ENCODE results near the gene TRPC4AP.

The TRPC4AP gene

GRCh38 chr20:35012227-35013069 is 80.2 kb downstream of the TRPC4AP start:
- TF ChIP-seq CTCF (IDR thresholded peaks at IDR 0.05; ENCODE audit: control insufficient read depth, insufficient read depth, low read depth, low read length, missing control alignments): no peak
- DNase-seq (ENCODE audit: low read depth): no peak
- H3K4me3 ChIP-seq (ENCODE audit: control insufficient read depth, low read depth, low read length): no peak overlapping the region

GRCh38 chr20:35011589-35012226 is 80.9 kb downstream of the TRPC4AP start:
- no peak overlapping the region for H3K4me3 ChIP-seq (ENCODE audit: control insufficient read depth, low read depth, low read length)
- DNase-seq (ENCODE audit: low read depth): no peak
- TF ChIP-seq CTCF (IDR thresholded peaks at IDR 0.05; ENCODE audit: control insufficient read depth, insufficient read depth, low read depth, low read length, missing control alignments): no peak

- DNase-seq (ENCODE audit: low read depth): no peak
- H3K4me3 ChIP-seq (ENCODE audit: control insufficient read depth, low read depth, low read length): no peak overlapping the region
- no peak for TF ChIP-seq CTCF (IDR thresholded peaks at IDR 0.05; ENCODE audit: control insufficient read depth, insufficient read depth, low read depth, low read length, missing control alignments)
Observed at GRCh38 chr20:35010405-35011192, 82.0 kb downstream of the TRPC4AP start.

DNA sequence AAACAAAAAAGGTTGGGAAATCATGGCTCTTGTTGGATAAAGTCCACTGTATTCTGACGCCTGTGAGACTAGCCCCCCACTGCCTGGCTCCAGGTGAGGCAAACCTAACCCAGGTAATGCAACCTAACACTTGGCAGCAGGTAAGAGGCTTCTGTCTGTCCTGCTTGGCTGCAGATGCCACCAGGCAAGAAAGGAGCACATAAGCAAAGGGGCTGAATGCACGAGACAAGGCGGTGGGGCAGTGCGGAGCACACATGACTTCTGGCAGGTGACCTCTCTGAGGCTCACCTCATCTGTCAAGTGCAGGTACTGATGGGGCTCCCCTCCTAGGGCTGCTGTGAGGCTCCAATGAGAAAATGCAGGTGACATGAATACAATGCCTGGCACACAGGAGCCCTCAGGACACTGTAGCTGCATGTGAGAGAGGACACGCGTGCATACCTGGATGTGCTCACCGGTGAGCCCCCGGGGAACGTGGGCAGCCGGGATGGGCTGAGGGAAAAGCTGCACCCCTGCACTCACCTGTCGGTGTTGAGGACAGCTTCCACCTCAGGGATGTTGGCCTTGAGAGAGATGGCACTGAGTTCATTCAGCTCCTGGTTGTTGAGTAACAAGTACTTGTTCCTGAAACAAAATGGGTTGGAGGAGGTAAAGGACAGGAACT is 82.8 kb downstream of the TRPC4AP start:
- DNase-seq (ENCODE audit: low read depth): no peak
- no peak for TF ChIP-seq CTCF (IDR thresholded peaks at IDR 0.05; ENCODE audit: control insufficient read depth, insufficient read depth, low read depth, low read length, missing control alignments)
- no peak overlapping the region for H3K4me3 ChIP-seq (ENCODE audit: control insufficient read depth, low read depth, low read length)

- DNase-seq (ENCODE audit: low read depth): peak; percentile 11
- TF ChIP-seq CTCF (IDR thresholded peaks at IDR 0.05; ENCODE audit: control insufficient read depth, insufficient read depth, low read depth, low read length, missing control alignments): no peak
- H3K4me3 ChIP-seq (ENCODE audit: control insufficient read depth, low read depth, low read length): no peak overlapping the region
Observed at GRCh38 chr20:35008411-35009342, 83.9 kb downstream of the TRPC4AP start.
